HG02763 (cell line): Measurements from ENCODE around the gene PRKCA.
"Not testable (repeated sequence)": the region's sequence is repeated elsewhere in the genome, so short reads cannot be mapped to it uniquely, and the experiment has no call there.

Experiments used
- ATAC-seq: cut with Tn5 transposase; IDR thresholded peaks from one replicate; pipeline ENCODE4 v1.9.1; 2021; ENCODE audit warnings: mild to moderate bottlenecking, moderate library complexity; ENCODE audit not compliant: unreplicated experiment

PRKCA gene

GRCh38 chr17:66459811-66460270, 157.4 kb downstream of the PRKCA start:
- no peak for ATAC-seq

DNA sequence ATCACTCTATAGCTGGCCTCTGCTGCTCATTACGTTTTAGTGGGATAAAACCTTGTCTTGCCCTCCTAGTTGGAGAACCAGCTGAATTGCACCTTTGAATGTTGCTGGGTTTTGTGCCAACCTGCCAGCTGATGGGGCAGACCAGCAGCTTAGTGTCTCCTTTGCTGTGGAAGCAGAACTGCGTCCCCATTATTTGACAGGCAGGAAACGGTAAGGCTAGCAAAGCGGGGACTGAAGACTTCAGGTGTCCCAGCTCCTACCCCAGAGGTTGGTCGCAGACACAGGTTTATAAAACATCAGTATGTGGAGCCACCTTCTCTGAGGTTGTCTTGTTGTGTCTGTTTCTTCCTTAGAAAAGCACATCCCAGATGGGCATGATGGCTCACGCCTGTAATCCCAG, 158.1 kb downstream of the PRKCA start:
- no peak for ATAC-seq

DNA sequence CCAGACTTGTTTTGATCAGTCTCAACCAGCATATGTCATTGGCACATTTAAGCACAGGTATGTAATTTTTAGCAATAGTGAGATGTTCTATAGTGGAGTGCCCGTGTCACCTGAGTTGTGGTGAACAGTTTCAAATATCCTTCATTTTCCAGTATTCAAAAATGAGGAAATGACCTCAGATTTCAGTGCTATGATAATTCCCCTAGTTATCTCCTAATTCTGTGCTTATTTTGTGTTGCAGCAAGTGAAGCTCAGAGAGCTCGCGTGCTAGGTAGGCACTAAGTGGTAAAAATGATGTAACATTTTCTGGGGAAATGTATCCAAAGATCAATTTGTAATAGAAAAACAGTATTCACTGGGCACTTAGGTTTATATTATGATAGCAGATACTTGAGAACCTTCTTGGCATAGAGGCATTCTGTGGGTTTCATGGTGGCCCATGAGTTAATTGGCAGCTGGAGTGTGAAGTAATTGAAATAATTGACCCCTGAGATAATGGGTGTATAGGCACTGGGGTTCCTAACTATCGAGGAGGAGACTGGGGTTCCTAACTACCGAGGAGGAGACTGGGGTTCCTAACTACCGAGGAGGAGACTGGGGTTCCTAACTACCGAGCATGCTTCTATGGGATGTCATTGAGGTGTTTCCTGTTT, 159.1 kb downstream of the PRKCA start:
- no peak for ATAC-seq

DNA sequence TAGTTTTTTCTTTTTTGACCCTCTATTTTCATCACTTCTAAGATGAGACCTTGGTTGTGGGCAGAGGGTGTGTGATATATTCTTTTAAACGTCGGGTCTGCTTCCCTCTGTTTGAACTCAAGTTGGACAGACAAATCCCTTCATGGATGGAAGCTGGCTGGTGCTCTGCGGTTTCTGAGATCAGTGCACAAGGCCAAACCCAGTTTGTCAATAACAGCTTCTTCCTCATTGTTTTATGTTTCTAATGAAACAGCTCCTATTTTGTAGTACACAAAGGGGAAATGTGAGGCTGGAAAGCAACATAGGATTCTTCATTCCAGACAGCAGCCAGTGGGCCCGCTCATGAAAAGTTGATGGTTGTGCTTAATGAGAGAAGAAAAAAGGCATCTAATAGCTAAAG, 159.6 kb downstream of the PRKCA start:
- no peak for ATAC-seq

GRCh38 chr17:66464921-66465320, 162.5 kb downstream of the PRKCA start:
- no peak for ATAC-seq

DNA sequence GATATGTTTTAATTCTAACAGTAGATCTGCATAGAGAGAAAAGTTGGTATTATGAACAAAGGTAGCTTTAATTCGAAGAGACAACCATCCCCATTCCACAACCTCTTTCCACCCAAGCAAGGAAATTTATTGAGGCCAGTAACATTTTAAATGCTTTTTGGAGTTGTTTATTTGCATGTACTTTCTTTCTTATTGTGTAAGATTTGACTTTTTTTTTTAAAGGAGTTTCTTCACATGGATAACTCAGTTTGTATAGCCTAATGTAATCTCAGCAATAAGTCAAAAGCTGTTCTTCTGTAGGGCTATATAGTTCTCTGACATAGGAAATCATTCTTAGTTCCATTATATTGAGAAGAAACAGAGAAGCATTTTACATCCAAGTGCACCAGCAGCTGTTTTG, 163.3 kb downstream of the PRKCA start:
- ATAC-seq, result no peak

- no peak for ATAC-seq
Observed at GRCh38 chr17:66466106-66466820, 163.8 kb downstream of the PRKCA start.

DNA sequence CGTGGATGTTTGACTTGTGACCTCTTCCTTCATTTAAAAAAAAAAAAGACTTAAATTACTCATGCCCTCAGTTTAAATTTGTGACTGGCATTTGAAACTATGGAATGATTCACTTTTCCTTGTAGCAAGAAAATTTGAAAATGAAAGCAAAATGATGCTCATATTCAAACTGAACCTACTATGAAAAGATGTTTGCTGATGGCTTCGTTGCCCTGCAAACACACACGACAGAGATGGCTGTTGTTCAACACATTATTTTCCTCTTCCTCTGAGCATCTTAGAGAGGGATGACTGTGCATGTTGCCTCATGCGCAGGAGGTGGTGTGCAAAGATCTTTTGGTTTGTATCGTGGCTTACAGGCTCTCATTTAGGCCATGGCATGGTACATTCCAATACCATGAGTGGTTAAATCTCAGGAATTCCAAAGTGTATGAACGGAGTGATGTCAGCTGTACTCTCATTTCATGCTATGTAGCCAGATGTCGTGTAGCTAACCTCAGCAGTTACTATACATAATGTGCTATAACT, 164.5 kb downstream of the PRKCA start:
- ATAC-seq, result no peak

DNA sequence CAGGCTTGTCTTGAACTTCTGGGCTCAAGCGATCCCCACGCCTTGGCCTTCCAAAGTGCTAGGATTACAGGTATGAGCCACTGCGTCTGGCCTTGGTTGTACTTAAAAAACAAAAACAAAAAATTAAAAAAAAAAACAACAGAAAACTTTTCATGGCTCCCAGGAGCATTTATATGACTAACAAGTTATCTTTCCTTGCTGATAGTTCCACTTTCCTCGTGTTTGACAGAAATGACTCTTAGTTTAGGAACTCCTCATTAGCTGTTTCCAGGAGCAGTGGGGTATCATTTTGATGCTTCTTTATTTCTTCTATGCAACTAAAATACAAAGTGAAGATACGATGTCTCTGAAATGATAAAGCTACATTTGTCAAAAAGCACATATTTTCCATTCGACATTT, 165.4 kb downstream of the PRKCA start:
- ATAC-seq, result no peak

GRCh38 chr17:66468241-66469087, 166.1 kb downstream of the PRKCA start:
- no peak for ATAC-seq

GRCh38 chr17:66469088-66469442, 166.7 kb downstream of the PRKCA start:
- no peak for ATAC-seq

DNA sequence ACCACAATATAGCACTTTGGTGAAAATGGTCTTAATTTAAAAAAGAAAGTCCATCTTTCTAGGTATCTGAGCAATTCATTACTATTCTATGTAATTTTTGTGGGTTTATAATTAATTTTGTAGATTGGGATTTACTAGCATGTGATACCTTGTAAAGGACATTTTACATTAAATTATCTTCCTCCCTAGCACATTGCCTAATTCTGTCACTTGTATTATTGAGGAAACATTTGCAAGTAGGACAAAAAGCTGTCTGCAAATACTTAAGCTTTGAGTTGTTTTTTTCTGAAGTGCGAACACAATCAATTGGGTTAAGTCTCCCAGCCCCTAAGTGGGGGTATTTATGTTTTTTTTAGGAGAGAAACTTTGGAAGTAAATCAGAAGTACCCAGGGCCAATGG, 167.0 kb downstream of the PRKCA start:
- ATAC-seq, result no peak

DNA sequence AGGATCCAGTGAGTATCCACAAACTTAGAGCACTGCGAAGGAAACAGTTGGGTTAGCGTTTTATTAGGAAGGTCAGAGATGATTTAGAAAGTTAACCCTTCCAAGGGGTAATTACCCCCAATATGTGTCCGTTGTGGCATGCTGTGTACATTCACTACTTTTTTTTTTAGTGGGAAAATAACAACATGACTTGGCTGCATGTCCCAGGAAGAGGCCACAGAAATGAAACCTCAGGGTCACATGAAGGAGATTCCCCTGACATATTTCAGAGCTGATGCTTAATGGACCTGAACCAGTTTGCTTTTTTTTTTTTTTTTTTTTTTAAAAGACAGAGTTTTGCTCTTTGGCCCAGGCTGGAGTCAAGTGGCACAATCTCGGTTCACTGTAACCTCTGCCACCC, 167.5 kb downstream of the PRKCA start:
- ATAC-seq, result no peak

GRCh38 chr17:66472123-66472522, 169.7 kb downstream of the PRKCA start:
- no peak for ATAC-seq

- no peak for ATAC-seq
Observed at GRCh38 chr17:66474258-66474657, 171.8 kb downstream of the PRKCA start.

DNA sequence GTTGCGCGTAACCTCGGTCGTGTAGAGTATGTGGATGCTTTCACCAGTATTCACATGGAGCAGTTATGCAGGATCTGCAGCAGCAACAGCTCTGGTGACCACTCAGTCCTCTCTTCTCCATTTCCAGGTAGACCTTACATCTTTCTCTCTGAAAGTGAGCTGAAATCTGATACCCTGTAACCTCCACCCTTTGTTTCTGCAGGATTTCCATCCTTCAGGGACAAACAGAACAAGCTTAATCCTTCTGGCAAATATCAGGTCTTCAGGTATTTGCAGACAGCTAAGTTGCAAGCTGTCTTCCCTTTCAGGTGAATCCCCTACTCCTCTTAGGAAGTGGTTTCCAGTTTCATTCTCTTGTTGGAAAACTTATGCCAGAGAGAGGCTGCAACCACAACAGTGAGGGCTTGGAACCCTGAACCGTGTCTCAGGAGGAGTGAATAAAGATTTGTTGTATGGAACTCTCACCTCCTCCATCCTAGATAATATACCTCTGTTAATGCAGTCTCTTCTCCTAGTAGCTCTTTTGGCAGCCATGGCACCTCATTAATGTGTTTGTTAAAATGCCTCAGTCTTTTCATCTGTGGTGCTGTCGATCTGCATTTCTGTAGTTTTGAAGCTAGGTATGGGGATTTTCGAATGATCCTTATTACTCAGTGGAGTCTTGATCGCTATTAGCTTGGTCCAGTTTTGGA, 172.5 kb downstream of the PRKCA start:
- no peak for ATAC-seq

DNA sequence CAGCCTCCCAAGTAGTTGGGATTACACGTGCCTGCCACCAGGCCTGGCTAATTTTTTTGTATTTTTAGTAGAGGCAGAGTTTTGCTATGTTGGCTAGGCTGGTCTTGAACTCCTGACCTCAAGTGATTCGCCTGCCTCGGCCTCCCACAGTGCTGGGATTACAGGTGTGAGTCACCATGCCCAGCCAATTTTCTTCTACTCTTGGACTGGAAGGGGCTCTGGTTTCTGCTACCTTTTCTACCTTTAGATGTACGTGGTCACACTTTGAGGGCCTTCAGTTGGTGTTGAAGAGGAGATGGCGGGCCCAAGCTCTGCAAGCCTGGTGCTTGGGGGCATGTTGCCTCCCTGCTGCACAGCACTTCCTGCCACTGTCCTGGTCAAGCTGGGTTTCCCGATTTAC, 173.6 kb downstream of the PRKCA start:
- no peak for ATAC-seq

- no peak for ATAC-seq
Observed at GRCh38 chr17:66477615-66478283, 175.3 kb downstream of the PRKCA start.

GRCh38 chr17:66479230-66479889, 176.9 kb downstream of the PRKCA start:
- not testable (repeated sequence) for ATAC-seq

DNA sequence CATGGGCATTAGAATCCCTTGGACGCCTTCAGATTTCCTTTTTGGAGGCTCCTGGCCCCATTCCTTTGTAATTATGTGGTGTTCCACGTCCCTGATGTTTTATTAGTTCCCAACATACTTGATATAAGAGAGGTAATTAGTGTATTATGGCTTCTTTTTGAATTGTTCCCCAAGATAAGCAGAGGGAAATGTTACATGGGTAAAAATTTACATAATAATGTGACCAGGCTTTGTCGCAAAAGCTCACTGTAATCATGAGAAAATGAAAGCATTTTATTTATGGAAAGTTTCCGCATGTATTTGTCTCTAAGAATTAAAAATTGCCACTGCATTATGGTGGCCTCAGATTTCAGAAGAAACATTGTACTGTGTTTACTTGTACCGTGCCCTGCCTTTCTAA, 177.8 kb downstream of the PRKCA start:
- no peak for ATAC-seq
